Vagina (tissue), 2 donors: ENCODE measurements around the gene NALCN.

Experiments
- CTCF ChIP-seq, 3 experiments: fragments of 450-650 bp in 2 of 3; fragments of 200-600 bp in 1 of 3; sonication (generic) in 1 of 3; IDR thresholded peaks; one replicate each; pipeline ENCODE4 v1.5.1; 2017 to 2019; ENCODE audit warnings: antibody characterized with exemption in 3 of 3, mild to moderate bottlenecking in 2 of 3, moderate library complexity in 2 of 3
- POLR2AphosphoS5 ChIP-seq, 2 donors: sonication (generic); formaldehyde crosslinking; IDR thresholded peaks; one replicate each; pipeline ENCODE4 v1.9.0; 2017; ENCODE audit warnings: antibody characterized with exemption in 2 of 2, mild to moderate bottlenecking in 2 of 2, low read depth in 1 of 2; ENCODE audit not compliant: insufficient read depth in 1 of 2

GRCh38 chr13:101457176-101457575 lies 40.9 kb upstream of the NALCN start:
- TF ChIP-seq POLR2AphosphoS5 (IDR thresholded peaks at IDR 0.05; ENCODE audit: insufficient read depth in 1 of 2, low read depth in 1 of 2) (no peak), CTCF (IDR thresholded peaks at IDR 0.05) (no peak)
